ENCODE measurements around the gene TTC9B. TPM values are rescaled to one million over a fixed set of nuclear protein-coding genes. Genes with fewer than 3 reads are reported as not detected.

Gene TTC9B
- total and polyA plus RNA-seq, 2 experiments from 2014 or later: 0.63 to 1.0 TPM

DNA sequence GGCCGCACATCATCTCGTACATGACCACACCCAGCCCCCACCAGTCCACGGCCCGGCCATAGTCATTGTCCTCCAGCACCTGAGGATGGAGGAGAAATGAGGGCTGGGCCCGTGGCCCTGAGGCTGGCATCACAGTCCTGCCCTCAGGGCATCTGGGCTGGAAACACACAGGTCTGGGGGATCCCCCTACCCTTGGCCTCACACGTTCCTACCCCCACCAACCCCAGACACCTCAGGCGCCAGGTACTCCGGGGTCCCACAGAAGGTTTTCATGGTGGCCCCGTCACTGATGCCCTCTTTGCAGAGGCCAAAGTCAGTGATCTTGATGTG is 17.8 kb upstream of the TTC9B start (continued):
- TF ChIP-seq, protein P1, sequence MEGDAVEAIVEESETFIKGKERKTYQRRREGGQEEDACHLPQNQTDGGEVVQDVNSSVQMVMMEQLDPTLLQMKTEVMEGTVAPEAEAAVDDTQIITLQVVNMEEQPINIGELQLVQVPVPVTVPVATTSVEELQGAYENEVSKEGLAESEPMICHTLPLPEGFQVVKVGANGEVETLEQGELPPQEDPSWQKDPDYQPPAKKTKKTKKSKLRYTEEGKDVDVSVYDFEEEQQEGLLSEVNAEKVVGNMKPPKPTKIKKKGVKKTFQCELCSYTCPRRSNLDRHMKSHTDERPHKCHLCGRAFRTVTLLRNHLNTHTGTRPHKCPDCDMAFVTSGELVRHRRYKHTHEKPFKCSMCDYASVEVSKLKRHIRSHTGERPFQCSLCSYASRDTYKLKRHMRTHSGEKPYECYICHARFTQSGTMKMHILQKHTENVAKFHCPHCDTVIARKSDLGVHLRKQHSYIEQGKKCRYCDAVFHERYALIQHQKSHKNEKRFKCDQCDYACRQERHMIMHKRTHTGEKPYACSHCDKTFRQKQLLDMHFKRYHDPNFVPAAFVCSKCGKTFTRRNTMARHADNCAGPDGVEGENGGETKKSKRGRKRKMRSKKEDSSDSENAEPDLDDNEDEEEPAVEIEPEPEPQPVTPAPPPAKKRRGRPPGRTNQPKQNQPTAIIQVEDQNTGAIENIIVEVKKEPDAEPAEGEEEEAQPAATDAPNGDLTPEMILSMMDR (conservative IDR thresholded peaks at IDR 0.05; ENCODE audit: low read depth in 2 of 2): no peak
- TF ChIP-seq ZNF114 (CRISPR knock-in tag; IDR thresholded peaks at IDR 0.05) (no peak), ETS1 (IDR thresholded peaks at IDR 0.05) (no peak), CREB1 (CRISPR knock-in tag; IDR thresholded peaks at IDR 0.05; ENCODE audit: low read depth) (no peak)

GRCh38 chr19:40235238-40236025 is 17.2 kb upstream of the TTC9B start:
- no peaks in the 10 kb centered on the region for H3K79me2 ChIP-seq (replicated peaks; ENCODE audit: insufficient read depth)

More at GRCh38 chr19:40235238-40236025, 17.2 kb upstream of the TTC9B start:
- Mint-ChIP-seq H3K9me3 (no peaks in the 10 kb centered on the region), H3K4me3 (no peak overlapping the region), H3K27ac (no peak overlapping the region), H3K36me3 (ENCODE audit: low read depth) (peaks cover 22% of the 10 kb centered on the region; the same call in 2 of the 3 replicates), H3K4me1 (peaks cover 19% of the 10 kb centered on the region), H3K27me3 (ENCODE audit: insufficient read depth, low read depth, poor library complexity) (peaks cover 13% of the 10 kb centered on the region)
- Histone ChIP-seq H3K4me3 (no peak overlapping the region), H3F3A (replicated peaks; ENCODE audit: low read depth) (0 out of 2 replicates have a peak, but pooled peaks cover 3% of the 10 kb centered on the region), H4K20me1 (replicated peaks; ENCODE audit: insufficient read depth) (no peaks in the 10 kb centered on the region), H3K36me3 (ENCODE audit: insufficient read depth) (no peaks in the 10 kb centered on the region; the same call in 1 of the 2 replicates), H3K4me1 (ENCODE audit: insufficient read depth) (peaks cover 17% of the 10 kb centered on the region), H2AFZ (no peak overlapping the region), H3K27ac (ENCODE audit: low read depth) (no peak overlapping the region), H3K27me3 (ENCODE audit: insufficient read depth) (no peaks in the 10 kb centered on the region), H3K4me2 (no peak overlapping the region), H3K9me2 (ENCODE audit: insufficient read depth) (no peaks in the 10 kb centered on the region)
- TF ChIP-seq, protein P1 (conservative IDR thresholded peaks at IDR 0.05; ENCODE audit: low read depth in 2 of 2): peak; percentile 67 to 79
- TF ChIP-seq ZNF114 (CRISPR knock-in tag; IDR thresholded peaks at IDR 0.05): no peak
- DNase-seq (ENCODE audit: low spot score) (peak; percentile 66), ATAC-seq (peak; percentile 65)
